SK-N-SH treated with all-trans-retinoic acid at 6 μM for 48 hours (cell line): Measurements from ENCODE around the gene SYNPO.

ENCODE experiments used
- ATAC-seq: fragments of 200-7000 bp; cut with Tn5 transposase; 3 replicates; pipeline ENCODE4 v1.9.1; 2020; ENCODE audit warnings: mild to moderate bottlenecking, moderate library complexity
- ARNTL ChIP-seq: fragments of 450-650 bp; formaldehyde crosslinking; IDR thresholded peaks from 2 replicates; pipeline ENCODE4 v1.5.0; 2020; ENCODE audit warnings: low read depth, mild to moderate bottlenecking, moderate library complexity, borderline replicate concordance
- BACH2 ChIP-seq: fragments of 250-450 bp; sonication (Bioruptor Pico); IDR thresholded peaks from 2 replicates; pipeline ENCODE4 v1.9.0; 2021; ENCODE audit warnings: mild to moderate bottlenecking, borderline replicate concordance
- CSDC2 ChIP-seq: fragments of 250-450 bp; sonication (Bioruptor Pico); IDR thresholded peaks from 2 replicates; pipeline ENCODE4 v1.5.0; 2020; ENCODE audit warnings: mild to moderate bottlenecking, moderate library complexity
- CSRNP3 ChIP-seq: fragments of 250-450 bp; sonication (Bioruptor Pico); IDR thresholded peaks from 2 replicates; pipeline ENCODE4 v1.5.1; 2021; ENCODE audit warnings: mild to moderate bottlenecking, moderate library complexity
- ESRRG ChIP-seq: fragments of 250-450 bp; sonication (Bioruptor Pico); IDR thresholded peaks from 2 replicates; pipeline ENCODE4 v1.6.1; 2021; ENCODE audit warnings: mild to moderate bottlenecking
- GLIS3 ChIP-seq: fragments of 250-450 bp; sonication (Bioruptor Pico); IDR thresholded peaks from 2 replicates; pipeline ENCODE4 v1.5.0; 2020; ENCODE audit warnings: mild to moderate bottlenecking, moderate library complexity
- ISL1 ChIP-seq: fragments of 250-450 bp; sonication (Bioruptor Pico); IDR thresholded peaks from 2 replicates; pipeline ENCODE4 v2.1.2; 2022; ENCODE audit warnings: mild to moderate bottlenecking, moderate library complexity
- PATZ1 ChIP-seq: fragments of 250-450 bp; sonication (Bioruptor Pico); IDR thresholded peaks from 2 replicates; pipeline ENCODE4 v1.8.0; 2020; ENCODE audit warnings: mild to moderate bottlenecking, moderate library complexity, borderline replicate concordance
- POU6F1 ChIP-seq: fragments of 250-450 bp; sonication (Bioruptor Pico); IDR thresholded peaks from 2 replicates; pipeline ENCODE4 v1.8.0; 2021; ENCODE audit warnings: low read depth, mild to moderate bottlenecking, moderate library complexity, borderline replicate concordance
- PPARA ChIP-seq: fragments of 250-450 bp; sonication (Bioruptor Pico); IDR thresholded peaks from 2 replicates; pipeline ENCODE4 v1.5.0; 2020; ENCODE audit warnings: mild to moderate bottlenecking, borderline replicate concordance
- RARB ChIP-seq: fragments of 250-450 bp; sonication (Bioruptor Pico); IDR thresholded peaks from 2 replicates; pipeline ENCODE4 v1.8.0; 2021; ENCODE audit warnings: mild to moderate bottlenecking, moderate library complexity
- SNAI2 ChIP-seq: fragments of 250-450 bp; sonication (Bioruptor Pico); IDR thresholded peaks from 2 replicates; pipeline ENCODE4 v1.5.0; 2020; ENCODE audit warnings: mild to moderate bottlenecking, moderate library complexity
- TCF4 ChIP-seq: fragments of 250-450 bp; sonication (Bioruptor Pico); IDR thresholded peaks from 2 replicates; pipeline ENCODE4 v1.8.0; 2021; ENCODE audit warnings: mild to moderate bottlenecking, moderate library complexity, borderline replicate concordance
- TSHZ2 ChIP-seq: fragments of 250-450 bp; sonication (Bioruptor Pico); IDR thresholded peaks from 2 replicates; pipeline ENCODE4 v1.5.0; 2020; ENCODE audit warnings: mild to moderate bottlenecking, moderate library complexity
- ZFP3 ChIP-seq: fragments of 250-450 bp; sonication (Bioruptor Pico); IDR thresholded peaks from 2 replicates; pipeline ENCODE4 v1.5.0; 2020; ENCODE audit warnings: mild to moderate bottlenecking, moderate library complexity
- ZFP30 ChIP-seq: fragments of 450-650 bp; formaldehyde crosslinking; IDR thresholded peaks from 2 replicates; pipeline ENCODE4 v1.5.0; 2022; ENCODE audit warnings: mild to moderate bottlenecking, moderate library complexity
- ZNF565 ChIP-seq: fragments of 450-650 bp; formaldehyde crosslinking; conservative IDR thresholded peaks from 2 replicates; pipeline ENCODE4 v1.5.0; 2020; ENCODE audit warnings: low read depth, mild to moderate bottlenecking, moderate library complexity
- ZNF70 ChIP-seq: fragments of 450-650 bp; formaldehyde crosslinking; IDR thresholded peaks from 2 replicates; pipeline ENCODE4 v1.5.0; 2020; ENCODE audit warnings: mild to moderate bottlenecking, moderate library complexity
- ZNF8 ChIP-seq: fragments of 450-650 bp; formaldehyde crosslinking; IDR thresholded peaks from 2 replicates; pipeline ENCODE4 v1.5.0; 2020; ENCODE audit warnings: mild to moderate bottlenecking, moderate library complexity

Gene SYNPO

GRCh38 chr5:150595466-150596031 is 44.9 kb upstream of the SYNPO start:
- no peak for ATAC-seq
- TF ChIP-seq TSHZ2 (CRISPR knock-in tag) (peak; percentile 52; the same call in 1 of the 2 replicates), ZNF8 (CRISPR knock-in tag) (no peak), ISL1 (CRISPR knock-in tag) (peak; percentile 38; the same call in 1 of the 2 replicates), PPARA (0 out of 2 replicates have a peak, but pooled peaks have one; percentile 26)
- TF ChIP-seq, all 23 proteins: peak for 3

- no peak for ATAC-seq
- TF ChIP-seq ZNF8 (CRISPR knock-in tag): no peak
- TF ChIP-seq RARB (CRISPR knock-in tag): no peak
- no peak for TF ChIP-seq POU6F1
- no peak for TF ChIP-seq SNAI2
- no peak for TF ChIP-seq PPARA
- TF ChIP-seq ZNF70 (CRISPR knock-in tag): no peak
- TF ChIP-seq TSHZ2 (CRISPR knock-in tag): 0 out of 2 replicates have a peak, but pooled peaks have one; percentile 17
- no peak for TF ChIP-seq CSRNP3 (CRISPR knock-in tag)
- TF ChIP-seq TCF4 (CRISPR knock-in tag): peak; percentile 58; the same call in 1 of the 2 replicates
- no peak for TF ChIP-seq CSDC2 (CRISPR knock-in tag)
- no peak for TF ChIP-seq ESRRG (CRISPR knock-in tag)
- no peak for TF ChIP-seq ZNF565 (CRISPR knock-in tag)
- TF ChIP-seq BACH2 (CRISPR knock-in tag): no peak
- no peak for TF ChIP-seq GLIS3 (CRISPR knock-in tag)
- TF ChIP-seq ZFP3 (CRISPR knock-in tag): no peak
- TF ChIP-seq ZFP30 (CRISPR knock-in tag): no peak
- TF ChIP-seq, all 23 proteins: peak for 2
These were observed 44.1 kb upstream of the SYNPO start for GRCh38 chr5:150596313-150596712.

- TF ChIP-seq TSHZ2 (CRISPR knock-in tag): no peak
- no peak for TF ChIP-seq PATZ1
- no peak for TF ChIP-seq BACH2 (CRISPR knock-in tag)
- TF ChIP-seq ZFP30 (CRISPR knock-in tag): no peak
- no peak for TF ChIP-seq GLIS3 (CRISPR knock-in tag)
- no peak for TF ChIP-seq ZFP3 (CRISPR knock-in tag)
- no peak for TF ChIP-seq CSRNP3 (CRISPR knock-in tag)
- no peak for TF ChIP-seq ARNTL (CRISPR knock-in tag)
- no peak for ATAC-seq
These were observed 43.6 kb upstream of the SYNPO start for GRCh38 chr5:150596826-150597225.
